BLaER1 (cell line): ENCODE results near the gene PPP6R2.

Source experiments
- H3K27ac ChIP-seq: shearing (Covaris generic); formaldehyde crosslinking; 2 replicates; pipeline ENCODE4 v1.8.1; 2022
- H3K27me3 ChIP-seq: shearing (Covaris generic); formaldehyde crosslinking; 2 replicates; pipeline ENCODE4 v1.8.1; 2022
- H3K36me3 ChIP-seq: shearing (Covaris generic); formaldehyde crosslinking; 2 replicates; pipeline ENCODE4 v1.8.1; 2022
- H3K4me1 ChIP-seq: shearing (Covaris generic); formaldehyde crosslinking; 2 replicates; pipeline ENCODE4 v1.8.1; 2022
- H3K4me2 ChIP-seq: shearing (Covaris generic); formaldehyde crosslinking; 2 replicates; pipeline ENCODE4 v1.8.1; 2022
- H3K4me3 ChIP-seq: shearing (Covaris generic); formaldehyde crosslinking; 2 replicates; pipeline ENCODE4 v1.8.1; 2022
- H3K9ac ChIP-seq: shearing (Covaris generic); formaldehyde crosslinking; 2 replicates; pipeline ENCODE4 v1.8.1; 2022
- H3K9me3 ChIP-seq: shearing (Covaris generic); formaldehyde crosslinking; 2 replicates; pipeline ENCODE4 v1.8.1; 2022
- H4K20me1 ChIP-seq: shearing (Covaris generic); formaldehyde crosslinking; 2 replicates; pipeline ENCODE4 v1.8.1; 2022
- Cebpa-rat ChIP-seq: shearing (Covaris generic); IDR thresholded peaks from 2 replicates; pipeline ENCODE4 v1.8.1; 2022

The PPP6R2 gene

DNA sequence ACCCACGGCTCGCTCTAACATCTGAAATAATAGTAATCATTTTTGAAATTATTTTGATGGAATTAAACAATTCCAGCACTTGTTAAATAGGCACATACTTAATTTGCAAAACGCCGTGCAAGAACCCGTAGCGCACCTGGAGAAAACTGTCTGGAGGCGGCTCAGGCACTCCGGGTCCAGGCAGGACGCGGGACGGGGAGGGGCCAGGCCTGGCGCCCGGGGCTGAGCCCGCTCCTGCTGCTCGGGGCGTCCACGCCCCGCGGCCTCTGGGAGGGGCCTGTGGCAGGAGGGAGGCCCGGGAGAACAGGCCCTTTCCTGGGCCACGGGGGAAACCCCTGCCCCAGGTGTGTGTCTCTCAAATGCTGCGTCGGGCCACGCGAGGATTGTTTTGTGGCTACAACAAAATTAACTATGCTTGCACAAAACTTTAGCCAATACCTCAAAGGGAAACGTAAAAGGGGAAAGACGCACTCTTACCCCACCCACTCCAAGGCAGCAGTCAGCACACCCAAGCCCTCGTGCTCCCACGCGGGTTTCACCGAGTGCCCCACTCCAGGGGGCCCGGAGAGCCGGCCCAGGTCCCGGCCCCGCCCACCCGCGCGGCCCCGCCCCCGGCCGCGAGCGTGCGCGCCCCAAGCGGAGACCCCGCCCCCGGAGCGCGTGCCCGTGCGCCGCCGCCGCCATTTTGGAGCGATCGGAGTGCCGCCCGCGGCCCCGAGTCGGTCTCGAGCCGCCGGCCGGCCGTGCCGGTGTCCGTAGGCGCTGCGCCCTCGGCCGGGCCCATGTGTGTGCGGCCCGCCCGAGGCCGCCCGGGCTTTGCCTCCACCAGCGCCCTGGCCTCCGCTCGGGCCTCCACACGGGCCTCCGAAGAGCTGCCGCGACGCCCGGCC is at the start of gene PPP6R2:
Gene PPP6R2, plus strand, starts transcription at position 677 of the 890 bp plus-strand sequence. CDS start 50,582 bp downstream, outside the sequence.
- Histone ChIP-seq H3K27me3 (no peaks in the 10 kb centered on the region), H3K9ac (peak within 1 kb of the TSS; percentile 93), H3K4me2 (peak within 1 kb of the TSS; percentile 100), H3K36me3 (peaks cover 15% of the 10 kb centered on the region), H3K27ac (peak within 1 kb of the TSS; percentile 93), H4K20me1 (peaks cover 17% of the 10 kb centered on the region), H3K9me3 (no peaks in the 10 kb centered on the region), H3K4me3 (peak within 1 kb of the TSS; percentile 87), H3K4me1 (peaks cover 33% of the 10 kb centered on the region)
- TF ChIP-seq Cebpa-rat, result no peak

DNA sequence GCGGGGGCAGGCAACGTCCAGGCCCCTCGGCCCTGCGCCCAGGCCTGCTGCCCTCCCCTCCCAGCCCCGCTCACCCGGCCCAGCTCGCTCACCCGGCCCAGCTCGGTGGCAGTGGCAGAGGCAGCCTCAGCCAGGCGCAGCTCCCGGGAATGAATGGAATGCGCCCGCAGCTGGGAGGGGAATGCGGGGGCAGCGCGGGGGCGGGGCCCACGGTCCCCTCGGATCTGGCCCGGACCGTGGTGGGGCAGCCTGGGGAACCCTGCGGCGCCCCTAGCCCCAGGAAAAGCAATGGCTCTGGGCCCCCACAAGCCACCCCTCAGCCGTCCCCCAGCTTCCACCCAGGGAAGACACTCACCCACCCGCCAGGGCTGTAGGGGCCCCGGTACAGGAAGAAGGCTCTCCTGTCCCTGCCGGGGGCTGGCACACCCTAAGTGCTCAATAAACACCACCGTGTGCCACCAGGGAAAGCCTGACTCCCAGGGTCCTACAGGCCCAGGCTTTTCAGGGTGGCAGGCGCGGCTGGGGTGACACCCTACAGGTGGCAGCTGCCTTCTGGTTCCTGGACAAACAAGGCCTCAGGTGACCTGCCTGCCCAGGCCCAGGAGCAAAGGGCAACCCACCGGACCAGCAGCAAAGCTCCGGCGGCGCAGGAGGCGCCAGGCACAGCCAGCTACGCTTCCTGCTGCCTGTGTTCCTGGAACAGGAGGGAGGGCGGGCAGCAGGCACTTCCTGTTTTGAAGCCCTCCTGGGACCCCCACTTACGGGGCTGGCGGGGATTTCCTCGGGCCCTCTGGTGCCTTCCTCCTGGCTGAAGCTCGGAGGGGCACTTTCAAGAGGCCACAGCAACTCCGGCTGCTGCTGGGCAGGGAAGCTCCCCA is 49.4 kb upstream of the PPP6R2 start:
- no peak for TF ChIP-seq Cebpa-rat
- peak overlapping the region; percentile 73 for H3K27ac ChIP-seq
- H3K4me2 ChIP-seq, result peak overlapping the region; percentile 100
- no peaks in the 10 kb centered on the region for H3K9me3 ChIP-seq
- peaks cover 35% of the 10 kb centered on the region for H3K36me3 ChIP-seq
- peaks cover 99% of the 10 kb centered on the region for H3K4me1 ChIP-seq
- H4K20me1 ChIP-seq, result peaks cover 100% of the 10 kb centered on the region
- no peaks in the 10 kb centered on the region for H3K27me3 ChIP-seq
- peak overlapping the region; percentile 58 for H3K4me3 ChIP-seq
- H3K9ac ChIP-seq, result peak overlapping the region; percentile 75

GRCh38 chr22:50294319-50294656 is 48.8 kb upstream of the PPP6R2 start:
- H3K27me3 ChIP-seq, result no peaks in the 10 kb centered on the region
- no peak for TF ChIP-seq Cebpa-rat
- H3K9me3 ChIP-seq, result no peaks in the 10 kb centered on the region
- peaks cover 100% of the 10 kb centered on the region for H4K20me1 ChIP-seq
- peak overlapping the region; percentile 100 for H3K4me2 ChIP-seq
- peak overlapping the region; percentile 75 for H3K9ac ChIP-seq
- peak overlapping the region; percentile 73 for H3K27ac ChIP-seq
- H3K4me3 ChIP-seq, result peak overlapping the region; percentile 58
- H3K36me3 ChIP-seq, result peaks cover 32% of the 10 kb centered on the region
- H3K4me1 ChIP-seq, result peaks cover 99% of the 10 kb centered on the region

DNA sequence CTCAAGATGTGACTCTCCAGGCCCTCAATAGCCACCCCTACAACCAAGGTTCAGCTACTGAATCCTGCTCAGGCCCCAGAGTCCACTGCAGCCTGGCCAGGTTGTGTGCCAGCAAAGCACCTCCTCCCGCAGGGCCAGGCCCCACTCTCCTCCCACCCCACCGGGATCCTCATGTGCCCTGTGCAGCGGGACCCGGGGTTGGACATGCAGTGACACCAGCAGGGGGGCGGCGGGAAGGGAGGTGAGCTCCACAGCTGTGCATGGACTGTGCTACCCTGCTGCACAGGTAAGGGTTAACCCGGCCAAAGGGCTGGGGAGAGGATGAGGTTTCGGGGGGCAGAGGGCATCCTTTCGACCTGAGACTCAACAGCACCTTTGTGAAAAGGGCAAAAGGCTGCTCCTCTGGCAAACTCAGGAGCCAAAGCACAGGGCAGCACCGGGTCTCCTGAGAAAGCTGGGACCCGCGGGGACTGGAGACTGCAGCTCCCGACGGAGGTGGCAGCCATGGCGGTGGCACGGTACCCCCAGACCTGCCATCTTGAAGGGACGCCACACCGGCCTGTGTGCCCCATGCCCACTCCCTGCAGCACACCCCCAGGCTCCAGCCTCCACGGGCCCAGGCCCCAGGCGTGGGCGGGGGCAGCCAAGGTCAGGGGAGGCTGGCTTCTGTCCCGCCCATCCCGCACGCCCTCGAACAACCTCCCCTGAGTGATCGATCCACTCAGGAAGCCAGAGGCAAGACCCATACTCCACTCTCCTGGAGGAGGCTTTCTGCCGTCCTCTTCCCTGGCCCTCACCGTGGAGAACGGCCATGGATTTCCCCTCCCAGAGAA is 46.3 kb upstream of the PPP6R2 start:
- peak overlapping the region; percentile 100 for H3K4me2 ChIP-seq
- peak overlapping the region; percentile 34; the same call in 1 of the 2 replicates for H3K9ac ChIP-seq
- peaks cover 100% of the 10 kb centered on the region for H4K20me1 ChIP-seq

GRCh38 chr22:50297510-50298265 is 45.4 kb upstream of the PPP6R2 start:
- no peaks in the 10 kb centered on the region for H3K27me3 ChIP-seq
- H3K9ac ChIP-seq, result peak overlapping the region; percentile 34; the same call in 1 of the 2 replicates
- peak overlapping the region; percentile 100 for H3K4me2 ChIP-seq
- H3K4me1 ChIP-seq, result peaks cover 99% of the 10 kb centered on the region
- no peak overlapping the region for H3K4me3 ChIP-seq
- 0 out of 2 replicates have a peak overlapping the region, but pooled peaks have one; percentile 49 for H3K27ac ChIP-seq
- H3K36me3 ChIP-seq, result 0 out of 2 replicates have a peak, but pooled peaks cover 6% of the 10 kb centered on the region
- no peaks in the 10 kb centered on the region for H3K9me3 ChIP-seq
- TF ChIP-seq Cebpa-rat, result no peak
- peaks cover 100% of the 10 kb centered on the region for H4K20me1 ChIP-seq

More for the DNA sequence above, 46.3 kb upstream of the PPP6R2 start:
- no peaks in the 10 kb centered on the region for H3K27me3 ChIP-seq
- peaks cover 99% of the 10 kb centered on the region for H3K4me1 ChIP-seq
- H3K36me3 ChIP-seq, result 0 out of 2 replicates have a peak, but pooled peaks cover 6% of the 10 kb centered on the region
- TF ChIP-seq Cebpa-rat, result no peak
- H3K27ac ChIP-seq, result peak overlapping the region; percentile 49; the same call in 1 of the 2 replicates
- peak overlapping the region; percentile 41; the same call in 1 of the 2 replicates for H3K4me3 ChIP-seq
- H3K9me3 ChIP-seq, result no peaks in the 10 kb centered on the region

GRCh38 chr22:50298266-50298637 is 44.9 kb upstream of the PPP6R2 start:
- Histone ChIP-seq H3K27ac (0 out of 2 replicates have a peak overlapping the region, but pooled peaks have one; percentile 18), H3K27me3 (no peaks in the 10 kb centered on the region), H4K20me1 (peaks cover 100% of the 10 kb centered on the region), H3K4me1 (peaks cover 99% of the 10 kb centered on the region), H3K36me3 (0 out of 2 replicates have a peak, but pooled peaks cover 6% of the 10 kb centered on the region), H3K9ac (peak overlapping the region; percentile 2; the same call in 1 of the 2 replicates), H3K9me3 (no peaks in the 10 kb centered on the region), H3K4me2 (peak overlapping the region; percentile 100), H3K4me3 (no peak overlapping the region)
- TF ChIP-seq Cebpa-rat, result no peak

GRCh38 chr22:50298937-50299784 is 44.0 kb upstream of the PPP6R2 start:
- Histone ChIP-seq H3K36me3 (0 out of 2 replicates have a peak, but pooled peaks cover 6% of the 10 kb centered on the region), H3K9me3 (no peaks in the 10 kb centered on the region), H3K27me3 (no peaks in the 10 kb centered on the region), H3K4me3 (peak overlapping the region; percentile 66), H3K9ac (peak overlapping the region; percentile 99), H3K4me2 (peak overlapping the region; percentile 100), H3K27ac (peak overlapping the region; percentile 98), H4K20me1 (peaks cover 100% of the 10 kb centered on the region), H3K4me1 (peaks cover 99% of the 10 kb centered on the region)
- TF ChIP-seq Cebpa-rat, result no peak
